ENCODE measurements around the gene ATXN2. TPM values are rescaled to one million over a fixed set of nuclear protein-coding genes. Genes with fewer than 3 reads are reported as not detected.
A peak's percentile ranks its signal among the peaks of the same experiment; 100 is the strongest.

Gene ATXN2
- total RNA-seq, 1 experiment from 2014 or later = 72.9 TPM

DNA sequence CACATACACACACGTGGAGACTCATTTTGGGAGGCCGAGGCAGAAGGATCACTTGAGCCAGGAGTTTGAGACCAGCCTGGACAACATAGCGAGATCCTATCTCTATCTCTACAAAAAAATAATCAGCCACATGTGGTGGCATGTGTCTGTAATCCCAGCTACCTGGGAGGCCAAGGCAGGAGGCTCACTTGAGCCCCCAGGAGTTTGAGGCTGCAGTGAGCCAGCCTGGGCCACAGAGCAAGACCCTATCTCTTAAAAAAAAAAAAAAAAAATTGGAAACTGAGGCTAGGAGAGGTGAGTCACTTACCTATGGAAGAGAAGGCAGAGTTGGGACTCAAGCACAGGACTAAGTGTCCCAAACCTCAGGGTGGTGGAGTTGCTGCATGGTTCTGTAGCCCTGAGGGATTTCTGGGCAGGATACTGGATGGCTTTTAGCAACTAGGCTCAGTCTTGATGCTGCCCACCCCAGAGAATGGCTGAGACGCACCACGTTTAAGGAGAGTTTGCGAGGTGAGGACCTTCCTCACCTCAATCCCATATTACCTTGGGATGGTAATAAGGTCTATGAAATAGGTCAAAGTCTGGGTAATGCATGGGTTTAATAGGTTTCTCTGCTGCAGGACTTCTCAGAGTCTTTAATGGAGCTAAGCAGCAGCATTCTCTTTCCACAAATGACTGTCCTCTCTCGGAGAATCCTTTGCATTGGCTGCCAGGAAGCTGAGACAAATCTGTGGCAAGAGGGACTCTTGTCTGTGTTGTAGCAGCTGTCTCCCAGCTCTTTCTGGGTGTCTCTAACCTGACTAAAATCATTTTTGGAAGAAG is 157.8 kb downstream of the ATXN2 start:
- Histone ChIP-seq H2BK20ac (ENCODE audit: low read depth, low read length, poor library complexity, severe bottlenecking) (no peak overlapping the region), H4K91ac (ENCODE audit: insufficient read length, low read depth, low read length) (no peak overlapping the region), H3K23ac (ENCODE audit: insufficient read length, low read depth, low read length) (no peak overlapping the region), H3K18ac (ENCODE audit: insufficient read length, low read depth, low read length) (no peak overlapping the region), H2BK15ac (ENCODE audit: low read depth, low read length) (no peak overlapping the region), H4K20me1 (ENCODE audit: control insufficient read depth, insufficient read depth, insufficient read length) (no peaks in the 10 kb centered on the region), H3K14ac (ENCODE audit: insufficient read depth, low read length) (no peak overlapping the region), H3K4me1 (ENCODE audit: insufficient read depth, low read length) (no peaks in the 10 kb centered on the region; the same call in 1 of the 2 replicates), H2BK120ac (ENCODE audit: low read depth, low read length, poor library complexity, severe bottlenecking) (no peak overlapping the region), H3K79me2 (ENCODE audit: insufficient read depth, low read length) (peaks cover 4% of the 10 kb centered on the region; the same call in 1 of the 2 replicates), H3K4ac (ENCODE audit: low read depth, low read length) (no peak overlapping the region), H3K9ac (ENCODE audit: extremely low read depth, insufficient read length, low read length) (no peak overlapping the region), H3T11ph (ENCODE audit: low read length) (no peak overlapping the region), H4K5ac (ENCODE audit: insufficient read length, low read depth, low read length) (no peak overlapping the region), H2AFZ (ENCODE audit: low read length) (no peak overlapping the region), H3K4me2 (ENCODE audit: insufficient read depth, insufficient read length, low read length) (no peak overlapping the region), H3K9me3 (ENCODE audit: control insufficient read depth, low read depth, low read length) (no peaks in the 10 kb centered on the region), H4K8ac (replicated peaks; ENCODE audit: insufficient read length, low read depth, low read length) (no peak overlapping the region), H3K27me3 (ENCODE audit: insufficient read depth, low read length) (no peaks in the 10 kb centered on the region), H3K56ac (ENCODE audit: insufficient read length, low read depth, low read length) (no peak overlapping the region), H2AK5ac (ENCODE audit: insufficient read length, low read length) (no peak overlapping the region), H2BK5ac (ENCODE audit: insufficient read length, low read length) (no peak overlapping the region), H3K79me1 (ENCODE audit: insufficient read depth, low read depth, low read length, poor library complexity, severe bottlenecking) (no peaks in the 10 kb centered on the region), H3K27ac (ENCODE audit: insufficient read length, low read depth, low read length) (no peak overlapping the region), H3K23me2 (ENCODE audit: insufficient read length, low read depth, low read length, poor library complexity, severe bottlenecking) (no peaks in the 10 kb centered on the region), H2BK12ac (ENCODE audit: insufficient read length, low read depth, low read length) (no peak overlapping the region)
- Mint-ChIP-seq H3K36me3 (ENCODE audit: insufficient read depth in 1 of 3, low read depth in 3 of 3) (peaks cover 0 to 22% (median 19%) of the 10 kb centered on the region in 3 experiments; a peak in 6 of 7 replicates), H3K4me3 (no peak overlapping the region), H3K27me3 (ENCODE audit: low read depth) (no peaks in the 10 kb centered on the region; the same call in 1 of the 2 replicates), H3K27ac (peak overlapping the region in 2 of 3 experiments; percentile 15 to 72; a peak in 4 of 7 replicates), H3K4me1 (peaks cover 36 to 41% of the 10 kb centered on the region in 2 experiments), H3K9me3 (no peaks in the 10 kb centered on the region)
- no CpG with 5 or more reads among the region's 7 CpGs for WGBS (ENCODE audit: extremely low coverage, insufficient read length, low lambda C conversion rate)
- TF ChIP-seq, protein P1, sequence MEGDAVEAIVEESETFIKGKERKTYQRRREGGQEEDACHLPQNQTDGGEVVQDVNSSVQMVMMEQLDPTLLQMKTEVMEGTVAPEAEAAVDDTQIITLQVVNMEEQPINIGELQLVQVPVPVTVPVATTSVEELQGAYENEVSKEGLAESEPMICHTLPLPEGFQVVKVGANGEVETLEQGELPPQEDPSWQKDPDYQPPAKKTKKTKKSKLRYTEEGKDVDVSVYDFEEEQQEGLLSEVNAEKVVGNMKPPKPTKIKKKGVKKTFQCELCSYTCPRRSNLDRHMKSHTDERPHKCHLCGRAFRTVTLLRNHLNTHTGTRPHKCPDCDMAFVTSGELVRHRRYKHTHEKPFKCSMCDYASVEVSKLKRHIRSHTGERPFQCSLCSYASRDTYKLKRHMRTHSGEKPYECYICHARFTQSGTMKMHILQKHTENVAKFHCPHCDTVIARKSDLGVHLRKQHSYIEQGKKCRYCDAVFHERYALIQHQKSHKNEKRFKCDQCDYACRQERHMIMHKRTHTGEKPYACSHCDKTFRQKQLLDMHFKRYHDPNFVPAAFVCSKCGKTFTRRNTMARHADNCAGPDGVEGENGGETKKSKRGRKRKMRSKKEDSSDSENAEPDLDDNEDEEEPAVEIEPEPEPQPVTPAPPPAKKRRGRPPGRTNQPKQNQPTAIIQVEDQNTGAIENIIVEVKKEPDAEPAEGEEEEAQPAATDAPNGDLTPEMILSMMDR (conservative IDR thresholded peaks at IDR 0.05) = no peak
- DNase-seq = peak; percentile 19

Measured in H9 (cell line).